ENCODE measurements around the gene CACNA2D2.
A peak's percentile ranks its signal among the peaks of the same experiment; 100 is the strongest.

DNA sequence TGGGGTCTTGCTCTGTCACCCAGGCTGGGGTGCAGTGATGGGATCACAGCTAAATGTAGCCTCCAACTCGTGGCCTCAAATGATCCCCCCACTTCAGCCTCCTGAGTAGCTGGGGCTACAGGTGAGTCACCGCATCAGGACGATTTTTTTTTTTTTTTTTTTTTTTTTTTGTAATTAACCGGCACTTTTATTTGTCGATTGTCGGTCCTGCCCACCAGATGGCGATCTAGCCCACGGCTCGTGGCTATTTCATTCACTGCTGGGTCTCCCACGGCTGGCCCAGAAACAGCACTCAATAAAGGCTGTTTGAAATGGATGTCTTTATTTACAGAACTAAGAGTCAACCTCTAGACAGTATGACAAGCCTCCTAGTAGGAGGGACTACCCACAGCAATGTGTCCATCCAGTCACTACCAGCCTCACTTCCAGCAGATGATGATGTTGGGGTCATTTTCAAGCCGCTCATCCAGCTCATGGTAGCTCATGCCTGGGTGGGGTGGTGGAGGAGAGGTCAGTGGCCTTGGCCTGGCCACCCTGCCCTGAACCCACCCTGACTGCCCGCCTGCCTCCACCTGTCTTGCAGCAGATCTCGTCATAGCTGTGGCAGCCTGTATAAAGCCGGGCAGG is 156.1 kb downstream of the CACNA2D2 start:
- TF ChIP-seq, protein P1, sequence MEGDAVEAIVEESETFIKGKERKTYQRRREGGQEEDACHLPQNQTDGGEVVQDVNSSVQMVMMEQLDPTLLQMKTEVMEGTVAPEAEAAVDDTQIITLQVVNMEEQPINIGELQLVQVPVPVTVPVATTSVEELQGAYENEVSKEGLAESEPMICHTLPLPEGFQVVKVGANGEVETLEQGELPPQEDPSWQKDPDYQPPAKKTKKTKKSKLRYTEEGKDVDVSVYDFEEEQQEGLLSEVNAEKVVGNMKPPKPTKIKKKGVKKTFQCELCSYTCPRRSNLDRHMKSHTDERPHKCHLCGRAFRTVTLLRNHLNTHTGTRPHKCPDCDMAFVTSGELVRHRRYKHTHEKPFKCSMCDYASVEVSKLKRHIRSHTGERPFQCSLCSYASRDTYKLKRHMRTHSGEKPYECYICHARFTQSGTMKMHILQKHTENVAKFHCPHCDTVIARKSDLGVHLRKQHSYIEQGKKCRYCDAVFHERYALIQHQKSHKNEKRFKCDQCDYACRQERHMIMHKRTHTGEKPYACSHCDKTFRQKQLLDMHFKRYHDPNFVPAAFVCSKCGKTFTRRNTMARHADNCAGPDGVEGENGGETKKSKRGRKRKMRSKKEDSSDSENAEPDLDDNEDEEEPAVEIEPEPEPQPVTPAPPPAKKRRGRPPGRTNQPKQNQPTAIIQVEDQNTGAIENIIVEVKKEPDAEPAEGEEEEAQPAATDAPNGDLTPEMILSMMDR (conservative IDR thresholded peaks at IDR 0.05; ENCODE audit: low read depth, low read length) = peak; percentile 79
- TF ChIP-seq MAFK (IDR thresholded peaks at IDR 0.05; ENCODE audit: low read depth, low read length) = no peak
- TF ChIP-seq POLR2A (IDR thresholded peaks at IDR 0.05; ENCODE audit: low read depth, low read length) = 0 out of 2 replicates have a peak, but pooled peaks have one; percentile 43
- no peak for TF ChIP-seq RFX5 (IDR thresholded peaks at IDR 0.05; ENCODE audit: low read depth, low read length)
- TF ChIP-seq RCOR1 (IDR thresholded peaks at IDR 0.05; ENCODE audit: insufficient replicate concordance, low read length) = no peak
- no peak for TF ChIP-seq CHD1 (IDR thresholded peaks at IDR 0.05; ENCODE audit: low read depth, low read length)
